Measurements from ENCODE around the gene FLT4.

Gene FLT4

GRCh38 chr5:180603076-180603594 is 46.3 kb downstream of the FLT4 start:
- DNase-seq, result no peak

GRCh38 chr5:180602481-180603075 is 46.8 kb downstream of the FLT4 start:
- no peak for DNase-seq

GRCh38 chr5:180601591-180602480 is 47.6 kb downstream of the FLT4 start:
- no peak for DNase-seq

GRCh38 chr5:180600554-180601041 is 48.8 kb downstream of the FLT4 start:
- DNase-seq, result no peak

GRCh38 chr5:180599981-180600553 is 49.3 kb downstream of the FLT4 start:
- DNase-seq, result no peak

- DNase-seq, result no peak
Observed at GRCh38 chr5:180599590-180599914, 49.8 kb downstream of the FLT4 start.

- DNase-seq, result no peak
Observed at GRCh38 chr5:180598797-180599589, 50.4 kb downstream of the FLT4 start.

- DNase-seq, result no peak
Observed at GRCh38 chr5:180598316-180598701, 51.1 kb downstream of the FLT4 start.

- DNase-seq, result no peak
Observed at GRCh38 chr5:180596668-180597231, 52.6 kb downstream of the FLT4 start.

GRCh38 chr5:180596115-180596667 is 53.2 kb downstream of the FLT4 start:
- no peak for DNase-seq

GRCh38 chr5:180595381-180596114 is 53.9 kb downstream of the FLT4 start:
- DNase-seq, result no peak

- DNase-seq, result no peak
Observed at GRCh38 chr5:180595046-180595379, 54.4 kb downstream of the FLT4 start.

GRCh38 chr5:180594311-180595045 is 54.9 kb downstream of the FLT4 start:
- no peak for DNase-seq

- DNase-seq, result no peak
Observed at GRCh38 chr5:180593446-180594206, 55.8 kb downstream of the FLT4 start.

- DNase-seq, result no peak
Observed at GRCh38 chr5:180592176-180592575, 57.2 kb downstream of the FLT4 start.

GRCh38 chr5:180591311-180591887 is 58.0 kb downstream of the FLT4 start, which contains the start of gene SCGB3A1:
Gene SCGB3A1, minus strand, starts transcription at chr5:180591499. Its CDS starts 37 bp downstream, at chr5:180591462.
- DNase-seq, result no peak

- DNase-seq, result no peak
Observed at GRCh38 chr5:180590543-180591310, 58.7 kb downstream of the FLT4 start.

- DNase-seq, result no peak
Observed at GRCh38 chr5:180589771-180590542, 59.4 kb downstream of the FLT4 start.

All from NCI-H1048 (cell line).